Thymus (tissue), 11 donors: ENCODE results near the gene CRYAB. TPM values are rescaled to one million over a fixed set of nuclear protein-coding genes. Genes with fewer than 3 reads are reported as not detected.
"Not testable (repeated sequence)": the region's sequence is repeated elsewhere in the genome, so short reads cannot be mapped to it uniquely, and the experiment has no call there.

Experiments
- DNase-seq, 9 donors: peaks; one replicate each; pipeline ENCODE4 v3.0.0-alpha.2; 2013; ENCODE audit warnings: low spot score in 9 of 9, low read depth in 6 of 9, missing footprints in 1 of 9
- H3K27ac ChIP-seq, 2 donors: one replicate each; pipeline ENCODE4 v1.5.1; 2013; ENCODE audit warnings: control low read depth in 1 of 2, low read depth in 1 of 2, low read length in 1 of 2, mild to moderate bottlenecking in 1 of 2, moderate library complexity in 1 of 2
- H3K27me3 ChIP-seq, 2 donors: one replicate each; pipeline ENCODE4 v1.5.1; 2013; ENCODE audit warnings: low read length in 1 of 2; ENCODE audit not compliant: control insufficient read depth in 2 of 2, insufficient read depth in 1 of 2
- H3K36me3 ChIP-seq, 2 donors: one replicate each; pipeline ENCODE4 v1.5.1; 2013; ENCODE audit warnings: low read length in 1 of 2, mild to moderate bottlenecking in 1 of 2, moderate library complexity in 1 of 2; ENCODE audit not compliant: control insufficient read depth in 2 of 2, insufficient read depth in 2 of 2
- H3K4me1 ChIP-seq, 2 donors: one replicate each; pipeline ENCODE4 v1.5.1; 2013; ENCODE audit warnings: low read length in 2 of 2; ENCODE audit not compliant: control insufficient read depth in 2 of 2, insufficient read depth in 2 of 2
- H3K4me3 ChIP-seq, 2 donors: one replicate each; pipeline ENCODE4 v1.5.1; 2013; ENCODE audit warnings: low read length in 2 of 2, control low read depth in 1 of 2, mild to moderate bottlenecking in 1 of 2
- H3K9me3 ChIP-seq, 2 donors: one replicate each; pipeline ENCODE4 v1.5.1; 2013; ENCODE audit warnings: low read length in 1 of 2, mild to moderate bottlenecking in 1 of 2; ENCODE audit not compliant: control insufficient read depth in 2 of 2, insufficient read depth in 1 of 2
- WGBS: extraction: QIAGEN DNeasy Blood & Tissue Kit; methylation state at CpG from one replicate; pipeline ENCODE4 v1.1.7; 2013; 5-methylcytosine and 5-hydroxymethylcytosine counted together
- polyA plus RNA-seq: library from polyadenylated mRNA; stranded (reverse); fragments of 200-250 nt; gene quantifications from one replicate; pipeline ENCODE4 v1.2.3, GENCODE V29; 2013
- total RNA-seq: library from RNA; stranded (reverse); fragments of 120-200 nt; gene quantifications from one replicate; pipeline ENCODE4 v1.2.4, GENCODE V29; 2013
- donor health status: healthy.

The CRYAB gene
- total and polyA plus RNA-seq, 2 donors = 4.2 to 116 TPM

GRCh38 chr11:111905411-111905810, 6.2 kb downstream of the CRYAB start:
- H3K27ac ChIP-seq = no peak overlapping the region
- DNase-seq = no peak
- H3K27me3 ChIP-seq = peaks cover 0 to 6% of the 10 kb centered on the region in 2 donors
- no peaks in the 10 kb centered on the region for H3K36me3 ChIP-seq
- 77% methylated on average over 2 of the region's 2 CpGs for WGBS
- H3K4me1 ChIP-seq = no peaks in the 10 kb centered on the region
- no peaks in the 10 kb centered on the region for H3K9me3 ChIP-seq
- no peak overlapping the region for H3K4me3 ChIP-seq

GRCh38 chr11:111886844-111887243, 24.7 kb downstream of the CRYAB start:
- no peaks in the 10 kb centered on the region for H3K4me1 ChIP-seq
- H3K27me3 ChIP-seq = no peaks in the 10 kb centered on the region
- H3K36me3 ChIP-seq = no peaks in the 10 kb centered on the region
- DNase-seq = no peak
- no peaks in the 10 kb centered on the region for H3K9me3 ChIP-seq
- H3K4me3 ChIP-seq = no peak overlapping the region
- no peak overlapping the region for H3K27ac ChIP-seq
- 95% methylated on average over 2 of the region's 2 CpGs for WGBS

- H3K27ac ChIP-seq = no peak overlapping the region
- H3K9me3 ChIP-seq = no peaks in the 10 kb centered on the region
- H3K27me3 ChIP-seq = no peaks in the 10 kb centered on the region
- no peak for DNase-seq
- H3K4me3 ChIP-seq = no peak overlapping the region
- no peaks in the 10 kb centered on the region for H3K36me3 ChIP-seq
- no peaks in the 10 kb centered on the region for H3K4me1 ChIP-seq
- WGBS = 97% methylated on average over 4 of the region's 4 CpGs
Measured at GRCh38 chr11:111886032-111886431, 25.5 kb downstream of the CRYAB start.

- WGBS = 87% methylated on average over 4 of the region's 4 CpGs
- not testable (repeated sequence) for H3K27ac ChIP-seq, H3K36me3 ChIP-seq, H3K9me3 ChIP-seq, DNase-seq, H3K4me3 ChIP-seq, H3K4me1 ChIP-seq, H3K27me3 ChIP-seq
Measured at GRCh38 chr11:111885053-111885452, 26.5 kb downstream of the CRYAB start.

DNA sequence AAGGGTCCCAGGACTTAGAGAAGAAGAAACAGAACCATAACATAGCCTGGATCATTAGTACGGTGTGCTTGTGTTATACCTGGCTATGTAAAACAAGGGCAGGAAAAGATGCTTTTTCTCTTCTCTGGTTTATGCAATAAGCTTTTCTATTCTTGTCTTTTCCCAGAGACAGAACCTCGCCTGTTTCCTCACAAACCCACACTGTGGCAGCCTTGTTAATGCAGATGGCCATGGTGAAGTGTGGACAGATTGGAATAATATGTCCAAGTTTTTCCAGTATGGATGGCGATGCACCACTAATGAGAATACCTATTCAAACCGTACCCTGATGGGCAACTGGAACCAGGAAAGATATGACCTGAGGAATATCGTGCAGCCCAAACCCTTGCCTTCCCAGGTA, 29.4 kb downstream of the CRYAB start:
- WGBS = 96% methylated on average over 5 of the region's 5 CpGs
- peaks cover 5 to 8% of the 10 kb centered on the region in 2 donors for H3K4me1 ChIP-seq
- no peak for DNase-seq
- H3K36me3 ChIP-seq = no peaks in the 10 kb centered on the region
- no peaks in the 10 kb centered on the region for H3K9me3 ChIP-seq
- H3K27ac ChIP-seq = no peak overlapping the region
- no peak overlapping the region for H3K4me3 ChIP-seq
- no peaks in the 10 kb centered on the region for H3K27me3 ChIP-seq

GRCh38 chr11:111879637-111879960, 32.0 kb downstream of the CRYAB start:
- Histone ChIP-seq H3K27ac (peak overlapping the region; percentile 91 to 95), H3K27me3 (no peaks in the 10 kb centered on the region), H3K36me3 (peaks cover 5 to 7% of the 10 kb centered on the region in 2 donors), H3K4me3 (peak overlapping the region; percentile 61 to 73), H3K9me3 (no peaks in the 10 kb centered on the region), H3K4me1 (peaks cover 5 to 8% of the 10 kb centered on the region in 2 donors)
- DNase-seq = no peak
- WGBS = 56% methylated on average over 6 of the region's 6 CpGs

GRCh38 chr11:111878849-111879636, 32.5 kb downstream of the CRYAB start, which contains the start of the genes CFAP68 and FDXACB1:
Gene CFAP68, plus strand, starts transcription at chr11:111879541. Its CDS starts 20 bp downstream, at chr11:111879561.
Gene FDXACB1, minus strand, starts transcription at chr11:111879165. Its CDS starts 33 bp downstream, at chr11:111879132.
- H3K27ac ChIP-seq = peak within 1 kb of the TSS; percentile 91 to 95

GRCh38 chr11:111878385-111878848, 33.2 kb downstream of the CRYAB start:
- Histone ChIP-seq H3K27me3 (no peaks in the 10 kb centered on the region), H3K4me1 (peaks cover 5 to 8% of the 10 kb centered on the region in 2 donors), H3K36me3 (peaks cover 5 to 7% of the 10 kb centered on the region in 2 donors), H3K9me3 (no peaks in the 10 kb centered on the region), H3K27ac (peak overlapping the region; percentile 91 to 95), H3K4me3 (peak overlapping the region; percentile 61 to 73)
- DNase-seq = peak in 2 of 9 donors; percentile 17 to 23
- under 1% methylated on average over 13 of the region's 13 CpGs for WGBS

More at GRCh38 chr11:111878849-111879636, 32.5 kb downstream of the CRYAB start, which contains the start of the genes CFAP68 and FDXACB1:
- H3K4me1 ChIP-seq = peaks cover 5 to 8% of the 10 kb centered on the region in 2 donors
- H3K4me3 ChIP-seq = peak within 1 kb of the TSS; percentile 61 to 73
- WGBS = under 1% methylated on average over 55 of the region's 55 CpGs
- H3K36me3 ChIP-seq = peaks cover 5 to 7% of the 10 kb centered on the region in 2 donors
- no peaks in the 10 kb centered on the region for H3K9me3 ChIP-seq
- peak; percentile 93 to 99 (median 95) for DNase-seq
- H3K27me3 ChIP-seq = no peaks in the 10 kb centered on the region

- H3K4me1 ChIP-seq = peaks cover 0 to 6% of the 10 kb centered on the region in 2 donors
- peak overlapping the region; percentile 72 to 81 for H3K4me3 ChIP-seq
- no peaks in the 10 kb centered on the region for H3K27me3 ChIP-seq
- peak overlapping the region in 1 of 2 donors; percentile 72 for H3K27ac ChIP-seq
- H3K9me3 ChIP-seq = no peaks in the 10 kb centered on the region
- peaks cover 10 to 23% of the 10 kb centered on the region in 2 donors for H3K36me3 ChIP-seq
- WGBS = 78% methylated on average over 5 of the region's 5 CpGs
- DNase-seq = peak in 2 of 9 donors; percentile 6 to 12
Measured at GRCh38 chr11:111871693-111872161, 39.8 kb downstream of the CRYAB start.
